Effector memory CD4-positive, alpha-beta T cell (primary cell): Measurements from ENCODE around the gene VWA8.

ENCODE experiments used
- DNase-seq, 3 donors: peaks; one replicate each; pipeline ENCODE4 v3.0.0-alpha.2; 2020
- H3K27ac ChIP-seq: 2 replicates; pipeline ENCODE4 v1.7.0; 2013; ENCODE audit warnings: mild to moderate bottlenecking, low read length, moderate library complexity; ENCODE audit not compliant: insufficient read depth, poor library complexity, severe bottlenecking
- H3K27me3 ChIP-seq: replicated peaks from 2 replicates; pipeline ENCODE4 v1.7.0; 2013; ENCODE audit warnings: mild to moderate bottlenecking, low read length; ENCODE audit not compliant: insufficient read depth, control insufficient read depth, poor library complexity, severe bottlenecking
- H3K36me3 ChIP-seq: 2 replicates; pipeline ENCODE4 v1.7.0; 2013; ENCODE audit warnings: mild to moderate bottlenecking, low read length, moderate library complexity; ENCODE audit not compliant: control insufficient read depth, insufficient read depth
- H3K4me1 ChIP-seq: 2 replicates; pipeline ENCODE4 v1.7.0; 2013; ENCODE audit warnings: low read length, mild to moderate bottlenecking; ENCODE audit not compliant: control insufficient read depth, insufficient read depth, poor library complexity, severe bottlenecking
- H3K4me3 ChIP-seq: 2 replicates; pipeline ENCODE4 v1.7.0; 2013; ENCODE audit warnings: low read length, low read depth, mild to moderate bottlenecking; ENCODE audit not compliant: insufficient read depth, poor library complexity, severe bottlenecking
- H3K9me3 ChIP-seq: 2 replicates; pipeline ENCODE4 v1.7.0; 2013; ENCODE audit warnings: mild to moderate bottlenecking, low read length, moderate library complexity; ENCODE audit not compliant: control insufficient read depth

The VWA8 gene

GRCh38 chr13:41595298-41595697 is 365.6 kb downstream of the VWA8 start:
- Histone ChIP-seq H3K27me3 (no peaks in the 10 kb centered on the region), H3K4me3 (no peak overlapping the region), H3K4me1 (peaks cover 3% of the 10 kb centered on the region), H3K27ac (no peak overlapping the region), H3K36me3 (no peaks in the 10 kb centered on the region), H3K9me3 (no peaks in the 10 kb centered on the region)
- no peak for DNase-seq

- no peak overlapping the region for H3K27ac ChIP-seq
- no peak overlapping the region for H3K4me3 ChIP-seq
- no peaks in the 10 kb centered on the region for H3K9me3 ChIP-seq
- no peaks in the 10 kb centered on the region for H3K27me3 ChIP-seq
- no peaks in the 10 kb centered on the region for H3K36me3 ChIP-seq
- H3K4me1 ChIP-seq = no peaks in the 10 kb centered on the region
- no peak for DNase-seq
These were observed 370.3 kb downstream of the VWA8 start for GRCh38 chr13:41590643-41591042.

- Histone ChIP-seq H3K4me3 (no peak overlapping the region), H3K4me1 (no peaks in the 10 kb centered on the region), H3K27me3 (no peaks in the 10 kb centered on the region), H3K9me3 (no peaks in the 10 kb centered on the region), H3K27ac (no peak overlapping the region), H3K36me3 (no peaks in the 10 kb centered on the region)
- no peak for DNase-seq
These were observed 370.8 kb downstream of the VWA8 start for GRCh38 chr13:41590122-41590521.

DNA sequence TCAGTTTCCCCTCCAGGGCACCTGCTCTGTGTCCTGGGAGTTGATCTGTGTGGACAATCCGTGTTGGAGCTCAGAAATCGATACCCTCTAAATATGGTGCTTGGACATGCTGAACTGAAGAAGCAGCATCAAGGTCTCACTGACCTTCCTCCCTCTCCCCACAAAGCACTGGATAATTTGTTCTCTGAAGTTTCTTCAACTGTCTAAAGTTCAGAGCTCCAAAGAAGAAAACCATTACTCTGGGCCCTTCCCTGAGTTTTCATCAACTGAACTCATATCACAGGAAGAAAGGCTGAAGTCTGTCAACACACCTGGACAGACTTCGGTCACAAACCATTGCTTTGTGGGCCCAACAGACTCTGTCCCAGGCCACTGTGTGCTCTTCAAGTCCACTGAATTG is 371.5 kb downstream of the VWA8 start:
- Histone ChIP-seq H3K9me3 (no peaks in the 10 kb centered on the region), H3K27me3 (no peaks in the 10 kb centered on the region), H3K27ac (no peak overlapping the region), H3K4me3 (no peak overlapping the region), H3K36me3 (peaks cover 2% of the 10 kb centered on the region), H3K4me1 (no peaks in the 10 kb centered on the region)
- DNase-seq = no peak

DNA sequence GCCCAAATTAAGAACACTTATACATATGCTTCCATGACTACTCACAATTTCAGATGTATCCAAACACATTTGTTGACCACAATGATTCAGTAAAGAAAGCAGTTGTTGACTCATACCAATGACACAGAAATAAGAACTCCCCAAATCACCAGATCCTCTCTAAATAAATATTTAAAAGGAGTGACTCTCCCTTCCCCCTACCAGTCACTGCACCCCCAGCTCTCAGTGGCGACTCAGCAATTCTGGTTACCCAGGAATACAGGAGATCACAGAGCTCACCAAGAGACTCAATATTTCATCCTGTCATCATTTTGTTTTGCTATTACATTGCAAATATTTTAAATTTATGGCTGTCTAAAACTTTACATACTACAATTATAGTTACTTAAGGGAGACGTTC is 372.0 kb downstream of the VWA8 start:
- H3K27ac ChIP-seq = no peak overlapping the region

DNA sequence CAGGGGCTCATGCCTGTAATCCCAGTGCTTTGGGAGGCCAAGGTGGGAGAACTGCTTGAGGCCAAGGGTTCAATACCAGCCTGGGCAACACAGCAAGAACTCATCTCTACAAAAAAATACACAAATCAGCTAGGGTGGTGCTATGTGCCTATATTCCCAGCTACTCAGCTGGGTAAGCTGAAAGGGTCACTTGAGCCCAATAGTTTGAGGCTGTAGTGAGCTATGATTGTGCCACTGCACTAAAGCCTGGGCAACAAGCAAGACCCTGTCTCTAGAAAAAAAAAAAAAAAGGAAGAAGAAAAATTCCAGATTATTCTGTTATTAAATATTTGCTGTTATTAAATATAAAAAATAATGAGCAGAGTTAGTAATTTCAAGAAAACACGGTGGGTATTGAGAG is 372.5 kb downstream of the VWA8 start:
- Histone ChIP-seq H3K27me3 (no peaks in the 10 kb centered on the region), H3K4me3 (no peak overlapping the region), H3K27ac (no peak overlapping the region), H3K36me3 (peaks cover 3% of the 10 kb centered on the region), H3K9me3 (no peaks in the 10 kb centered on the region), H3K4me1 (no peaks in the 10 kb centered on the region)
- DNase-seq = no peak

More for the DNA sequence above, 372.0 kb downstream of the VWA8 start:
- Histone ChIP-seq H3K27me3 (no peaks in the 10 kb centered on the region), H3K9me3 (no peaks in the 10 kb centered on the region), H3K4me1 (no peaks in the 10 kb centered on the region), H3K4me3 (no peak overlapping the region), H3K36me3 (peaks cover 3% of the 10 kb centered on the region)
- no peak for DNase-seq

DNA sequence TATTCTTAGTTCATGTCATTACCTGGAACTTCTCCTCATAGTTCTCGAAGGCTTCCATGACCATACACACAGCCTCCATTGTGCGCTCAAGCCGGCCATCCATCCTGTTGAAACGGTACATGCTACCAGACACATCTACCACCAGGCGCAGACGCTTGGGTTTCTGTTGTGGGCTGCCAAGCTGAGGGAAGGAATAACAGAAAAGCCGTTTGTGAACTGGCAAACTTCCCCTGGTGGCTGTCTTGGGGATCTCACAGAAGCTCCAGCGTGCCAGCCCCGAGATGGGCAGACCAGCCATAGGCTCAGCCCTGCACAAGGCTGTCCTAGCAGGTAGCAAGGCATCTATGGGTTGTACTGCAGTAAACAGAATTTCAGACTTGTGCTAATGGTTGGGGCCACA is 373.4 kb downstream of the VWA8 start:
- Histone ChIP-seq H3K36me3 (peaks cover 3% of the 10 kb centered on the region), H3K27me3 (no peaks in the 10 kb centered on the region), H3K27ac (no peak overlapping the region), H3K4me3 (no peak overlapping the region), H3K4me1 (no peaks in the 10 kb centered on the region), H3K9me3 (no peaks in the 10 kb centered on the region)
- DNase-seq = peak in 1 of 3 donors; percentile 0

- no peak overlapping the region for H3K27ac ChIP-seq
- no peak for DNase-seq
- H3K4me3 ChIP-seq = no peak overlapping the region
- H3K9me3 ChIP-seq = no peaks in the 10 kb centered on the region
- H3K4me1 ChIP-seq = no peaks in the 10 kb centered on the region
- no peaks in the 10 kb centered on the region for H3K27me3 ChIP-seq
- H3K36me3 ChIP-seq = peaks cover 8% of the 10 kb centered on the region
These were observed 374.7 kb downstream of the VWA8 start for GRCh38 chr13:41586216-41586615.

GRCh38 chr13:41582027-41582463 is 378.9 kb downstream of the VWA8 start:
- H3K27ac ChIP-seq = no peak overlapping the region
- H3K4me1 ChIP-seq = peaks cover 3% of the 10 kb centered on the region
- peaks cover 8% of the 10 kb centered on the region for H3K36me3 ChIP-seq
- DNase-seq = no peak
- no peaks in the 10 kb centered on the region for H3K27me3 ChIP-seq
- H3K4me3 ChIP-seq = no peak overlapping the region
- H3K9me3 ChIP-seq = no peaks in the 10 kb centered on the region

DNA sequence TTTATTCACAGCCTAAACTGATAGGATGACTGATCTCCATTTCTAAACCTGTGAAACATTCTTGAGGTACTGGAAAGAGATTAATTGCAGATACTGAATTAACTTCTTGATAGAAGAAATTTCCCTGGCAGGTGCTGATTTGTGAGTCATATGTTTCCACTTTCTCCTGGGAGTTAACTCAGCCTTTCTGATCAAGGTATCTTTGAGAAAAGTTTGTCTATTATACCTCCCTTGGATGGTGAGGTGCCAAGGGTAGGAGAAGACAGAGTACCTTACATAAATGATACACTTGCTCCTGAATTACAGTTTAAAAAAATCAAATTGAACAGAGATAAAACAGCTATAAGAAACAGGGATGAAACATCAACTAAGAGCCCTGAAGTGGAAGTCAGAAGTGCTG is 380.6 kb downstream of the VWA8 start:
- H3K4me3 ChIP-seq = no peak overlapping the region
- H3K4me1 ChIP-seq = peaks cover 3% of the 10 kb centered on the region
- H3K9me3 ChIP-seq = no peaks in the 10 kb centered on the region
- peaks cover 10% of the 10 kb centered on the region for H3K36me3 ChIP-seq
- no peak for DNase-seq
- no peaks in the 10 kb centered on the region for H3K27me3 ChIP-seq
- no peak overlapping the region for H3K27ac ChIP-seq

- peaks cover 14% of the 10 kb centered on the region for H3K36me3 ChIP-seq
- no peak for DNase-seq
- H3K9me3 ChIP-seq = no peaks in the 10 kb centered on the region
- H3K27me3 ChIP-seq = no peaks in the 10 kb centered on the region
- H3K4me1 ChIP-seq = peaks cover 3% of the 10 kb centered on the region
- H3K4me3 ChIP-seq = no peak overlapping the region
- no peak overlapping the region for H3K27ac ChIP-seq
These were observed 381.0 kb downstream of the VWA8 start for GRCh38 chr13:41579881-41580280.
